ENCODE data around the gene IDI1. TPM values are rescaled to one million over a fixed set of nuclear protein-coding genes. Genes with fewer than 3 reads are reported as not detected.

IDI1 gene
- polyA plus RNA-seq, 1 of the 3 experiments (the other 2 are of a cell fraction) = 15.9 TPM

GRCh38 chr10:1074748-1075308 lies 25.9 kb upstream of the IDI1 start:
- no peak overlapping the region for H2AFZ ChIP-seq (ENCODE audit: low read depth)
- peak; percentile 32 for DNase-seq
- WGBS (ENCODE audit: low lambda C conversion rate) = 96% methylated on average over 18 of the region's 18 CpGs
- H3K79me2 ChIP-seq (ENCODE audit: insufficient read depth) = peaks cover 34% of the 10 kb centered on the region
- peaks cover 4% of the 10 kb centered on the region for H3F3A ChIP-seq (replicated peaks; ENCODE audit: insufficient read depth)
- H4K20me1 ChIP-seq (ENCODE audit: insufficient read depth) = no peaks in the 10 kb centered on the region; the same call in 1 of the 2 replicates
- no peak overlapping the region for H3K4me2 ChIP-seq
- ChIA-PET CTCF (interaction anchor here (0.6 to 1.2 kb wide), 3 partner anchors 9 to 87 kb away, joined by 3 to 4 read pairs (median 3); partner anchors contain the start of gene GTPBP4), POLR2A (interaction anchor here (1.1 kb wide), 1 partner anchor 87 kb away, joined by 3 read pairs; no protein-coding TSS in a partner anchor)
- TF ChIP-seq CHD2 (IDR thresholded peaks at IDR 0.05; ENCODE audit: low read length, partially characterized antibody) (no peak), REST (IDR thresholded peaks at IDR 0.05; ENCODE audit: low read depth, low read length) (no peak), RCOR1 (IDR thresholded peaks at IDR 0.05; ENCODE audit: low read length) (no peak), MXI1 (IDR thresholded peaks at IDR 0.05; ENCODE audit: low read depth, low read length) (no peak), POLR2AphosphoS5 (IDR thresholded peaks at IDR 0.05; ENCODE audit: low read depth, low read length) (no peak), CTCF (IDR thresholded peaks at IDR 0.05) (peak; percentile 34), RFX5 (IDR thresholded peaks at IDR 0.05; ENCODE audit: low read length) (no peak), FOXJ3 (CRISPR knock-in tag; IDR thresholded peaks at IDR 0.05) (no peak), RAD21 (IDR thresholded peaks at IDR 0.05; ENCODE audit: low read length) (peak; percentile 57)
- TF ChIP-seq, protein P1, sequence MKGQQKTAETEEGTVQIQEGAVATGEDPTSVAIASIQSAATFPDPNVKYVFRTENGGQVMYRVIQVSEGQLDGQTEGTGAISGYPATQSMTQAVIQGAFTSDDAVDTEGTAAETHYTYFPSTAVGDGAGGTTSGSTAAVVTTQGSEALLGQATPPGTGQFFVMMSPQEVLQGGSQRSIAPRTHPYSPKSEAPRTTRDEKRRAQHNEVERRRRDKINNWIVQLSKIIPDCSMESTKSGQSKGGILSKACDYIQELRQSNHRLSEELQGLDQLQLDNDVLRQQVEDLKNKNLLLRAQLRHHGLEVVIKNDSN (IDR thresholded peaks at IDR 0.05; ENCODE audit: borderline replicate concordance, low read depth) = no peak
- H3K27me3 ChIP-seq (ENCODE audit: insufficient read depth) = no peaks in the 10 kb centered on the region
- no peak overlapping the region for H3K27ac ChIP-seq (ENCODE audit: low read depth in 2 of 2, low read length in 1 of 2)
- no peak overlapping the region for H3K9ac ChIP-seq
- H3K4me3 ChIP-seq (ENCODE audit: low read depth in 2 of 2, low read length in 1 of 2) = no peak overlapping the region
- H3K4me1 ChIP-seq (ENCODE audit: control insufficient read depth in 1 of 2, insufficient read depth in 2 of 2, low read depth in 1 of 2, low read length in 1 of 2) = no peaks in the 10 kb centered on the region
- H3K9me3 ChIP-seq = no peaks in the 10 kb centered on the region
- H3K36me3 ChIP-seq (replicated peaks in 1 of 2; ENCODE audit: control insufficient read depth in 1 of 2, insufficient read depth in 2 of 2, low read length in 1 of 2) = peaks cover 24 to 31% of the 10 kb centered on the region in 2 experiments
- no peaks in the 10 kb centered on the region for H3K9me2 ChIP-seq
